HepG2 (cell line): ENCODE results near the gene IQCE. TPM values are rescaled to one million over a fixed set of nuclear protein-coding genes. Genes with fewer than 3 reads are reported as not detected.

Experiments
- CBX2 ChIP-seq, 2 experiments: fragments of 200-600 bp in 1 of 2; sonication (generic); formaldehyde crosslinking in 1 of 2; IDR thresholded peaks; 2 replicates each; pipeline versions ENCODE4 v1.7.0 to v1.8.1; 2018 to 2022; ENCODE audit warnings: low read depth in 2 of 2, low read length in 1 of 2, mild to moderate bottlenecking in 1 of 2, missing genetic modification reagents in 1 of 2
- CEBPG ChIP-seq: IDR thresholded peaks from 2 replicates; pipeline ENCODE4 v1.6.1; 2016
- CREM ChIP-seq, 2 experiments: sonication (generic) in 1 of 2; formaldehyde crosslinking in 1 of 2; IDR thresholded peaks; 2 replicates each; pipeline versions ENCODE4 v1.4.0 to v1.6.1; 2016 to 2020; ENCODE audit warnings: antibody characterized with exemption in 1 of 2, mild to moderate bottlenecking in 1 of 2, missing genetic modification reagents in 1 of 2
- E2F5 ChIP-seq: sonication (generic); formaldehyde crosslinking; conservative IDR thresholded peaks from 2 replicates; pipeline ENCODE4 v1.4.0; 2020; ENCODE audit warnings: missing genetic modification reagents
- FOXJ3 ChIP-seq: sonication (generic); formaldehyde crosslinking; IDR thresholded peaks from 2 replicates; pipeline ENCODE4 v1.4.0; 2020; ENCODE audit warnings: missing genetic modification reagents, mild to moderate bottlenecking, borderline replicate concordance
- KLF6 ChIP-seq: IDR thresholded peaks from 2 replicates; pipeline ENCODE4 v1.8.0; 2016; ENCODE audit warnings: missing biosample characterization, missing genetic modification reagents
- KMT2B ChIP-seq: IDR thresholded peaks from 2 replicates; pipeline ENCODE4 v1.6.1; 2016; ENCODE audit warnings: missing genetic modification reagents, missing compliant biosample characterization
- NR2F1 ChIP-seq, 2 experiments: fragments of 450-650 bp in 1 of 2; formaldehyde crosslinking in 1 of 2; IDR thresholded peaks; 2 replicates each; pipeline versions ENCODE4 v1.5.0 to v1.6.1; 2016 to 2020; ENCODE audit warnings: mild to moderate bottlenecking in 1 of 2, missing compliant biosample characterization in 1 of 2, missing genetic modification reagents in 1 of 2, moderate library complexity in 1 of 2
- RFX5 ChIP-seq: IDR thresholded peaks from 2 replicates; pipeline ENCODE4 v1.6.1; 2011; ENCODE audit warnings: low read depth, low read length, improper control_type of control experiment
- SP4 ChIP-seq: sonication (generic); formaldehyde crosslinking; IDR thresholded peaks from 2 replicates; pipeline ENCODE4 v1.8.1; 2023; ENCODE audit warnings: mild to moderate bottlenecking, missing genetic modification reagents
- YEATS2 ChIP-seq: sonication (generic); formaldehyde crosslinking; IDR thresholded peaks from 2 replicates; pipeline ENCODE4 v1.4.0; 2020; ENCODE audit warnings: missing genetic modification reagents, borderline replicate concordance
- ZBTB4 ChIP-seq: sonication (generic); formaldehyde crosslinking; IDR thresholded peaks from 2 replicates; pipeline ENCODE4 v1.4.0; 2020; ENCODE audit warnings: missing genetic modification reagents, mild to moderate bottlenecking, borderline replicate concordance
- ZHX1 ChIP-seq: sonication (generic); formaldehyde crosslinking; IDR thresholded peaks from 2 replicates; pipeline ENCODE4 v1.8.1; 2022; ENCODE audit warnings: low read depth, mild to moderate bottlenecking, missing genetic modification reagents
- ZNF143 ChIP-seq: sonication (generic); formaldehyde crosslinking; IDR thresholded peaks from 2 replicates; pipeline ENCODE4 v1.4.0; 2020; ENCODE audit warnings: missing genetic modification reagents
- ZNF234 ChIP-seq: sonication (generic); formaldehyde crosslinking; conservative IDR thresholded peaks from 2 replicates; pipeline ENCODE4 v1.5.1; 2020; ENCODE audit warnings: mild to moderate bottlenecking, missing genetic modification reagents
- ZNF3 ChIP-seq: IDR thresholded peaks from 2 replicates; pipeline ENCODE4 v1.7.0; 2017; ENCODE audit warnings: inconsistent platforms
- ZNF326 ChIP-seq: sonication (generic); formaldehyde crosslinking; IDR thresholded peaks from 2 replicates; pipeline ENCODE4 v1.4.0; 2020; ENCODE audit warnings: missing genetic modification reagents, borderline replicate concordance
- ZNF468 ChIP-seq: sonication (generic); formaldehyde crosslinking; IDR thresholded peaks from 2 replicates; pipeline ENCODE4 v1.8.0; 2022; ENCODE audit warnings: mild to moderate bottlenecking, moderate library complexity, missing genetic modification reagents
- ZNF605 ChIP-seq: sonication (generic); formaldehyde crosslinking; IDR thresholded peaks from 2 replicates; pipeline ENCODE4 v1.8.0; 2022; ENCODE audit warnings: mild to moderate bottlenecking, missing genetic modification reagents
- ZNF672 ChIP-seq: sonication (generic); formaldehyde crosslinking; IDR thresholded peaks from 2 replicates; pipeline ENCODE4 v1.8.1; 2022; ENCODE audit warnings: missing genetic modification reagents
- ZSCAN5A ChIP-seq: sonication (generic); formaldehyde crosslinking; IDR thresholded peaks from 2 replicates; pipeline ENCODE4 v1.8.0; 2022; ENCODE audit warnings: mild to moderate bottlenecking, missing genetic modification reagents, borderline replicate concordance
- polyA plus RNA-seq, 8 experiments: library from polyadenylated mRNA; depleted of rRNA in 3 of 8; stranded (reverse) in 7 of 8; unstranded in 1 of 8; fragments of >200 nt; fragmentation: Illumina TruSeq in 4 of 8; extraction: Trizol in 4 of 8; gene quantifications; 2 replicates each; pipeline versions ENCODE4 v1.2.1 to v1.2.3, GENCODE V29; 2011 to 2016; ENCODE audit warnings: low read depth in 4 of 8, missing spikeins in 1 of 8, mixed read lengths in 1 of 8; ENCODE audit not compliant: insufficient read depth in 1 of 8
- total RNA-seq, 5 experiments: library from RNA; depleted of rRNA; stranded (reverse); fragments of >200 nt; fragmentation: Illumina TruSeq; extraction: Trizol; gene quantifications; 2 replicates each; pipeline ENCODE4 v1.2.3, GENCODE V29; 2016; ENCODE audit warnings: low read depth in 1 of 5

The IQCE gene
- total and polyA plus RNA-seq, 2 of the 13 experiments (the other 11 are each of a cell fraction or from before 2014, with no cell fraction given) = 1.5 to 2.5 TPM

GRCh38 chr7:2638224-2638991 is 79.6 kb downstream of the IQCE start (continued):
- TF ChIP-seq ZBTB4 (CRISPR knock-in tag) (peak; percentile 96; the same call in 1 of the 2 replicates), FOXJ3 (CRISPR knock-in tag) (peak; percentile 83; the same call in 1 of the 2 replicates), ZNF672 (no peak), ZNF605 (CRISPR knock-in tag) (no peak), E2F5 (no peak), ZHX1 (0 out of 2 replicates have a peak, but pooled peaks have one; percentile 54), ZSCAN5A (CRISPR knock-in tag) (peak; percentile 54; the same call in 1 of the 2 replicates), YEATS2 (CRISPR knock-in tag) (peak; percentile 54; the same call in 1 of the 2 replicates), ZNF3 (CRISPR knock-in tag) (no peak), RFX5 (no peak), SP4 (CRISPR knock-in tag) (peak; percentile 55), CBX2 (IDR thresholded peaks at IDR 0.05; ENCODE audit: low read depth, low read length) (no peak), CBX2 (CRISPR knock-in tag; IDR thresholded peaks at IDR 0.05; ENCODE audit: low read depth) (no peak), CREM (IDR thresholded peaks at IDR 0.05) (peak; percentile 57; the same call in 1 of the 2 replicates), CREM (CRISPR knock-in tag; IDR thresholded peaks at IDR 0.05) (no peak), ZNF234 (CRISPR knock-in tag) (no peak; the same call in 1 of the 2 replicates), CEBPG (CRISPR knock-in tag) (no peak), NR2F1 (CRISPR knock-in tag; IDR thresholded peaks at IDR 0.05) (peak; percentile 79 to 81), ZNF468 (0 out of 2 replicates have a peak, but pooled peaks have one; percentile 57), ZNF143 (CRISPR knock-in tag) (no peak), KLF6 (CRISPR knock-in tag) (peak; percentile 70; the same call in 1 of the 2 replicates), ZNF326 (CRISPR knock-in tag) (no peak), KMT2B (CRISPR knock-in tag) (no peak)
